Stimulated activated CD4-positive, alpha-beta T cell treated with anti-CD3 and anti-CD28 coated beads, TNF-alpha, amount 100 ng/mL, for 24 hours (primary cell): Measurements from ENCODE around the gene RILP.

Source experiments
- DNase-seq, 3 experiments: peaks; one replicate each; pipeline ENCODE4 v3.0.0-alpha.2; 2020; ENCODE audit warnings: low read depth in 3 of 3

The RILP gene

DNA sequence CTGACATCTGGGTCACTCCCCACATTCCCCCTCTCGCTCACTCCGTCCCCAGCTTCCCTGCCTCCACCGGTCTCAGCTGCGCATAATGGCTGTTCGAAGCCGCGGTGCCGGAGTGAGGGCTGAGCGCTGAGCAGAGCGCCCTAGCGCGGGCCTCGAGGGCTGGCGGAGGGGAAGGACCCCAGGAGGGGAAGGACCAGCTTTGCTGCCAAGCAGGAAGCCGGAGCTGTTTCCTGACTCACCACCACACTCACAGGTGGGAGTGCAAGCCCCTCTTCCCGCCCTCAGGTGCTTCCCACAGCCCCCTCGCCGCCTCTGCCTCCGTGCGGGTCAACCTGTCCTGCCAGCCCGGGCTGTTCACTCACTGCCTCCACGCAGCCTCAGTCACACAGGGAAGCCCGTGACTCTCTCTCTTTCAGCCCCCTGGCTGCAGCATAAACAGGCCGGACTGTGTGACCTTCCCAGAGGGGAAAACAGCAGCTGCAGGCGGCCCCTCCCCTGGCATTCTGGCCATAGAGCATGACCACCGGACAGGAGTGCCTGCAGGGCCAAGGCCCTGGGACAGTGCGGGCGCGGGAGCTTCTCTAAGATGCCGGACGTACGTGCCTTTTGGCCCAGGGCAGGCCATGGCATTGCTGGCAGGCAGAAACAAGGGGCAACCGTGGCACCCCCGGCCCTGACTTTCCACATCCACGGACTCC is 44.7 kb downstream of the RILP start:
- no peak for DNase-seq

DNA sequence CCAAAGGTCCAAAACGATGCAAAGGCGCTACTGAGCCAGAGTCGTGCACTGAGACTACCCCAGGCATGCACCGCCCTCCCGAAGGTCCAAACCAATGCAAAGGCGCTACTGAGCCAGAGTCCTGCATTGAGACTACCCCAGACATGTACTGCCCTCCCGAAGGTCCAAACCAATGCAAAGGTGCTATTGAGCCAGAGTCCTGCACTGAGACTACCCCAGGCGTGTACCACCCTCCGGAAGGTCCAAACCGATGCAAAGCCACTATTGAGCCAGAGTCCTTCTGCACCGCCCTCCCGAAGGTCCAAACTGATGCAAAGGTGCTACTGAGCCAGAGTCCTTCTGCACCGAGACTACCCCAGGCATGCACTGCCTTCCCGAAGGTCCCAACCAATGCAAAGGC is 48.1 kb downstream of the RILP start:
- DNase-seq, result no peak

DNA sequence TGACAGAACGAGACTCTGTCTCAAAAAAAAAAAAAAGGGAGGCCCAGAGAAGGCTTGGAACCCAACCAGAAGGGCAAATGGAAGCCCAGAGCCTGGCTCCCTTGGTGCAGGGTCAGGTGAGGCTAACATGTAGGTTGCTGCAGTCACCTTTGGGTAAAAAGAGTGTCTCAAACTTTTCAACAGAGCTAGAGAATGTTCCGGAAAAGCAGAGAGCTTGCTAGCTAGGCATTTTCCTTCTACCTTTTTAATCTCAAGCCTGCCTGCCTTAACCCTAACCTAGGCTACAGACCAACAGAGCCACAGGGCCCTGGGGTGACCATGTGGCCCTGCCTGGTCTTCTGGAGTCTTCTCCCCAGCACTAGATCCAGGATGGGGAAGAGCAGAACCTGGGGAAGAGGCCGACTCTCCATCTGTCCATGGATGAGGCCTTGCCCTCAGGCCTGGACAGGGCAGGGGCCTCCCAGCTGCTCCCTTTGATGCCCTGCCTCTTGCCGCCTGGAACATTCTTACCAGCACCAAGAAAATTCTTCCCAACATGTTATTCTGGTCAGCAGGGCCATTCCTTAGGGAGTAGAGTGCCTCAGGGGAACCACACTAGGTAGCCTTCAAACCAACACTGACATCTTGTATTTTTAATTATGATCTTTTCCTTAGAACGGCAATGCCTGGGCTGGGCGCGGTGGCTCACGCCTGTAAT is 51.1 kb downstream of the RILP start:
- no peak for DNase-seq

DNA sequence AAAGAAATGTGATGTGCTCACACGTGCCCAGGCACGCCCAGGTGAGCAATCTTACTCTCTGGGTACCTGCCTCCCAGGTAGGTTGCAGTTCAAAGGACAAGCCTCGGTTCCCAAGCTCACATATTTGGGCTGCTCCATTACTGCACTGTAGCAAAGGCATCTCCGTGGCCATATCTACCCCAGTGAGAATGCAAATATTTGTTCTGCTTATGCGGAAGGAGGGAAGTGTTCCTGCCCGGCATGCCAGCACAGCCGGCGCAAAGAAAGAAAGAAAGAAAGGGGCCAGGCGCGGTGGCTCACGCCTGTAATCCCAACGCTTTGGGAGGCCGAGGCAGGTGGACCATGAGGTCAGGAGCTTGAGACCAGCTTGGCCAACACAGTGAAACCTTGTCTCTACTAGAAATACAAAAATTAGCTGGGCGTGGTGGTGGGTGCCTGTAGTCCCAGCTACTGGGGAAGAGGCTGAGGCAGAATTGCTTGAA is 51.8 kb downstream of the RILP start:
- DNase-seq, result no peak
